ENCODE measurements around the gene LCN12.

GRCh38 chr9:136978073-136978864 is 26.2 kb downstream of the LCN12 start:
- TF ChIP-seq, protein P1, sequence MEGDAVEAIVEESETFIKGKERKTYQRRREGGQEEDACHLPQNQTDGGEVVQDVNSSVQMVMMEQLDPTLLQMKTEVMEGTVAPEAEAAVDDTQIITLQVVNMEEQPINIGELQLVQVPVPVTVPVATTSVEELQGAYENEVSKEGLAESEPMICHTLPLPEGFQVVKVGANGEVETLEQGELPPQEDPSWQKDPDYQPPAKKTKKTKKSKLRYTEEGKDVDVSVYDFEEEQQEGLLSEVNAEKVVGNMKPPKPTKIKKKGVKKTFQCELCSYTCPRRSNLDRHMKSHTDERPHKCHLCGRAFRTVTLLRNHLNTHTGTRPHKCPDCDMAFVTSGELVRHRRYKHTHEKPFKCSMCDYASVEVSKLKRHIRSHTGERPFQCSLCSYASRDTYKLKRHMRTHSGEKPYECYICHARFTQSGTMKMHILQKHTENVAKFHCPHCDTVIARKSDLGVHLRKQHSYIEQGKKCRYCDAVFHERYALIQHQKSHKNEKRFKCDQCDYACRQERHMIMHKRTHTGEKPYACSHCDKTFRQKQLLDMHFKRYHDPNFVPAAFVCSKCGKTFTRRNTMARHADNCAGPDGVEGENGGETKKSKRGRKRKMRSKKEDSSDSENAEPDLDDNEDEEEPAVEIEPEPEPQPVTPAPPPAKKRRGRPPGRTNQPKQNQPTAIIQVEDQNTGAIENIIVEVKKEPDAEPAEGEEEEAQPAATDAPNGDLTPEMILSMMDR (conservative IDR thresholded peaks at IDR 0.05; ENCODE audit: low read depth, low read length) = no peak
- TF ChIP-seq EZH2phosphoT487 (IDR thresholded peaks at IDR 0.05; ENCODE audit: borderline replicate concordance, low read length) = no peak
- TF ChIP-seq EZH2 (IDR thresholded peaks at IDR 0.05; ENCODE audit: low read length, unreplicated experiment) = no peak

Measured in PC-3 (cell line).